ENCODE results near the gene EBPL.

DNA sequence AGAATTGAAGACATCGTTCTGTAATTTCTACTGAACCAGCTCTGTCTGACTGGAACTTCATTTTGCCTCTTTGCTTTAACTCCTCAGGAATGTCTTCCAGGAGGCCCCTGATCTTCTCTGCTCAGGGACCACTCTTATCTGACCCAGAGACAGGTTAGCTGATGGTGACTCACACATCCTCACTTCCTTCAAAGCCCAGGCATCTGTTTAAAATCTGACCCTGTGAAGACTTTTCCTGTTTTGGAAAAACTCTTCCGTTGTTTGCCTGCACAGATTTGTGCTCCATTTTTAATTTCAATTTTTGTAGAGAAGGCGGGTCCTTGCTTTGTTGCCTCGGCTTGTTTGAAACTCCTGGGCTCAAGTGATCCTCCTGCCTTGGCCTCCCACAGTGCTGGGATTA, 61.3 kb downstream of the EBPL start:
- TF ChIP-seq CTCF (IDR thresholded peaks at IDR 0.05): no peak
- TF ChIP-seq POLR2A (IDR thresholded peaks at IDR 0.05): no peak
- TF ChIP-seq EP300 (IDR thresholded peaks at IDR 0.05): no peak
